ENCODE results near the gene DARS1.

GRCh38 chr2:135944625-135945024 lies 40.8 kb downstream of the DARS1 start:
- TF ChIP-seq, protein P1, sequence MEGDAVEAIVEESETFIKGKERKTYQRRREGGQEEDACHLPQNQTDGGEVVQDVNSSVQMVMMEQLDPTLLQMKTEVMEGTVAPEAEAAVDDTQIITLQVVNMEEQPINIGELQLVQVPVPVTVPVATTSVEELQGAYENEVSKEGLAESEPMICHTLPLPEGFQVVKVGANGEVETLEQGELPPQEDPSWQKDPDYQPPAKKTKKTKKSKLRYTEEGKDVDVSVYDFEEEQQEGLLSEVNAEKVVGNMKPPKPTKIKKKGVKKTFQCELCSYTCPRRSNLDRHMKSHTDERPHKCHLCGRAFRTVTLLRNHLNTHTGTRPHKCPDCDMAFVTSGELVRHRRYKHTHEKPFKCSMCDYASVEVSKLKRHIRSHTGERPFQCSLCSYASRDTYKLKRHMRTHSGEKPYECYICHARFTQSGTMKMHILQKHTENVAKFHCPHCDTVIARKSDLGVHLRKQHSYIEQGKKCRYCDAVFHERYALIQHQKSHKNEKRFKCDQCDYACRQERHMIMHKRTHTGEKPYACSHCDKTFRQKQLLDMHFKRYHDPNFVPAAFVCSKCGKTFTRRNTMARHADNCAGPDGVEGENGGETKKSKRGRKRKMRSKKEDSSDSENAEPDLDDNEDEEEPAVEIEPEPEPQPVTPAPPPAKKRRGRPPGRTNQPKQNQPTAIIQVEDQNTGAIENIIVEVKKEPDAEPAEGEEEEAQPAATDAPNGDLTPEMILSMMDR (IDR thresholded peaks at IDR 0.05) = no peak
- TF ChIP-seq JUND (IDR thresholded peaks at IDR 0.05) = no peak
- no peak for TF ChIP-seq EP300 (IDR thresholded peaks at IDR 0.05; ENCODE audit: borderline replicate concordance in 1 of 2, low read depth in 1 of 2, low read length in 1 of 2)
- TF ChIP-seq POLR2AphosphoS5 (IDR thresholded peaks at IDR 0.05; ENCODE audit: low read depth, low read length) = no peak
- TF ChIP-seq GATA2 (CRISPR knock-in tag; IDR thresholded peaks at IDR 0.05) = no peak
- TF ChIP-seq, protein P2, sequence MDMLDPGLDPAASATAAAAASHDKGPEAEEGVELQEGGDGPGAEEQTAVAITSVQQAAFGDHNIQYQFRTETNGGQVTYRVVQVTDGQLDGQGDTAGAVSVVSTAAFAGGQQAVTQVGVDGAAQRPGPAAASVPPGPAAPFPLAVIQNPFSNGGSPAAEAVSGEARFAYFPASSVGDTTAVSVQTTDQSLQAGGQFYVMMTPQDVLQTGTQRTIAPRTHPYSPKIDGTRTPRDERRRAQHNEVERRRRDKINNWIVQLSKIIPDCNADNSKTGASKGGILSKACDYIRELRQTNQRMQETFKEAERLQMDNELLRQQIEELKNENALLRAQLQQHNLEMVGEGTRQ (IDR thresholded peaks at IDR 0.05; ENCODE audit: borderline replicate concordance, low read depth, low read length) = no peak
- no peak for TF ChIP-seq TAF1 (IDR thresholded peaks at IDR 0.05; ENCODE audit: borderline replicate concordance, low read depth, low read length)
- TF ChIP-seq REST (IDR thresholded peaks at IDR 0.05; ENCODE audit: low read depth, low read length) = no peak
- TF ChIP-seq, protein P3, sequence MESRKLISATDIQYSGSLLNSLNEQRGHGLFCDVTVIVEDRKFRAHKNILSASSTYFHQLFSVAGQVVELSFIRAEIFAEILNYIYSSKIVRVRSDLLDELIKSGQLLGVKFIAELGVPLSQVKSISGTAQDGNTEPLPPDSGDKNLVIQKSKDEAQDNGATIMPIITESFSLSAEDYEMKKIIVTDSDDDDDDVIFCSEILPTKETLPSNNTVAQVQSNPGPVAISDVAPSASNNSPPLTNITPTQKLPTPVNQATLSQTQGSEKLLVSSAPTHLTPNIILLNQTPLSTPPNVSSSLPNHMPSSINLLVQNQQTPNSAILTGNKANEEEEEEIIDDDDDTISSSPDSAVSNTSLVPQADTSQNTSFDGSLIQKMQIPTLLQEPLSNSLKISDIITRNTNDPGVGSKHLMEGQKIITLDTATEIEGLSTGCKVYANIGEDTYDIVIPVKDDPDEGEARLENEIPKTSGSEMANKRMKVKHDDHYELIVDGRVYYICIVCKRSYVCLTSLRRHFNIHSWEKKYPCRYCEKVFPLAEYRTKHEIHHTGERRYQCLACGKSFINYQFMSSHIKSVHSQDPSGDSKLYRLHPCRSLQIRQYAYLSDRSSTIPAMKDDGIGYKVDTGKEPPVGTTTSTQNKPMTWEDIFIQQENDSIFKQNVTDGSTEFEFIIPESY (IDR thresholded peaks at IDR 0.05; ENCODE audit: borderline replicate concordance, low read depth) = no peak
- no peak for TF ChIP-seq GABPA (IDR thresholded peaks at IDR 0.05; ENCODE audit: low read depth)
- TF ChIP-seq EZH2phosphoT487 (IDR thresholded peaks at IDR 0.05; ENCODE audit: borderline replicate concordance, low read depth) = no peak
- TF ChIP-seq TEAD4 (IDR thresholded peaks at IDR 0.05; ENCODE audit: borderline replicate concordance, insufficient read depth) = no peak
- TF ChIP-seq MXI1 (IDR thresholded peaks at IDR 0.05; ENCODE audit: low read depth, low read length) = no peak

All from SK-N-SH (cell line).